Lower leg skin (tissue), 3 donors: ENCODE data around the gene MEP1A.
"Not testable (repeated sequence)": the region's sequence is repeated elsewhere in the genome, so short reads cannot be mapped to it uniquely, and the experiment has no call there.

ENCODE experiments used
- CTCF ChIP-seq, 3 donors: fragments of 450-650 bp; IDR thresholded peaks; one replicate each; pipeline ENCODE4 v1.5.1; 2016; ENCODE audit warnings: antibody characterized with exemption in 3 of 3, mild to moderate bottlenecking in 3 of 3, moderate library complexity in 2 of 3
- POLR2A ChIP-seq, 2 donors: fragments of 450-650 bp; IDR thresholded peaks; one replicate each; pipeline ENCODE4 v1.6.1; 2016 to 2017; ENCODE audit warnings: antibody characterized with exemption in 2 of 2, mild to moderate bottlenecking in 1 of 2, moderate library complexity in 1 of 2

- not testable (repeated sequence) for TF ChIP-seq CTCF, POLR2A (IDR thresholded peaks at IDR 0.05)
These were observed 28.9 kb upstream of the MEP1A start for GRCh38 chr6:46764280-46764679.
